Retina (tissue), 1 donor: ENCODE results near the gene CDC14B.
A peak's percentile ranks its signal among the peaks of the same experiment; 100 is the strongest.
"Not testable (repeated sequence)": the region's sequence is repeated elsewhere in the genome, so short reads cannot be mapped to it uniquely, and the experiment has no call there.

Source experiments
- DNase-seq: peaks from one replicate; pipeline ENCODE4 v3.0.0-alpha.2; 2016

The CDC14B gene

GRCh38 chr9:96619491-96620180 is at the start of gene CDC14B:
Gene CDC14B, minus strand, starts transcription at chr9:96619843. Its CDS starts 465 bp downstream, at chr9:96619378.
- DNase-seq, result peak; percentile 81

- no peak for DNase-seq
Measured at GRCh38 chr9:96668868-96669534, 49.4 kb upstream of the CDC14B start.

- DNase-seq, result no peak
Measured at GRCh38 chr9:96667363-96667728, 47.7 kb upstream of the CDC14B start.

DNA sequence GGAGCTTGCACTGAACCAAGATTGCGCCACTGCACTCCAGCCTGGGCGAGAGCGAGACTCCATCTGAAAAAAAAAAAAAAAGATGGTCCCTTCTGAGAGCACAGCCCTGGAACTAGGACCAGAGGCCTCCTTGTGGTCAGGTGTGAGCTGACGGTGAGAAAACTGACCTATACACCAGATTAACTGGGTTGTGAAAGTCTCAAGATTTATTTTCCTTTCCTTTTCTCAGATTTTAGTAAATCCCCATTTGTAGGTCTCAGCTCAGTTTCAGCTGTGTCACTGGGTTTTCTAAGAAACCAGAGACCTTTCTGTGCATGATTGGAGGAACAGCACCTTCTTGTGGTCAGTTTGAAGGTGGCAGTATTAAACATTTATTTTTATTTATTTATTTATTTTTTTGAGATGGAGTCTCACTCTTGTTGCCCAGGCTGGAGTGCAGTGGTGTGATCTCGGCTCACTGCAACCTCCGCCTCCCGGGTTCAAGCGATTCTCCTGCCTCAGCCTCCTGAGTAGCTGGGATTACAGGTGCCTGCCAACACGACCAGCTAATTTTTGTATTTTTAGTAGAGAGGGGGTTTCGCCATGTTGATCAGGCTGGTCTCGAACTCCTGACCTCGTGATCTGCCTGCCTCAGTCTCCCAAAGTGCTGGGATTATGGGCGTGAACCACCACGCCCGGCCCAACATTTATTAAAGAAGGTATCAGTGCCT is 47.2 kb upstream of the CDC14B start:
- DNase-seq, result peak; percentile 49

GRCh38 chr9:96665789-96666188 is 46.1 kb upstream of the CDC14B start:
- DNase-seq, result no peak

GRCh38 chr9:96663506-96664120 is 44.0 kb upstream of the CDC14B start:
- no peak for DNase-seq

GRCh38 chr9:96661711-96662110 is 42.1 kb upstream of the CDC14B start:
- DNase-seq, result no peak

- DNase-seq, result no peak
Measured at GRCh38 chr9:96660692-96661248, 41.1 kb upstream of the CDC14B start.

DNA sequence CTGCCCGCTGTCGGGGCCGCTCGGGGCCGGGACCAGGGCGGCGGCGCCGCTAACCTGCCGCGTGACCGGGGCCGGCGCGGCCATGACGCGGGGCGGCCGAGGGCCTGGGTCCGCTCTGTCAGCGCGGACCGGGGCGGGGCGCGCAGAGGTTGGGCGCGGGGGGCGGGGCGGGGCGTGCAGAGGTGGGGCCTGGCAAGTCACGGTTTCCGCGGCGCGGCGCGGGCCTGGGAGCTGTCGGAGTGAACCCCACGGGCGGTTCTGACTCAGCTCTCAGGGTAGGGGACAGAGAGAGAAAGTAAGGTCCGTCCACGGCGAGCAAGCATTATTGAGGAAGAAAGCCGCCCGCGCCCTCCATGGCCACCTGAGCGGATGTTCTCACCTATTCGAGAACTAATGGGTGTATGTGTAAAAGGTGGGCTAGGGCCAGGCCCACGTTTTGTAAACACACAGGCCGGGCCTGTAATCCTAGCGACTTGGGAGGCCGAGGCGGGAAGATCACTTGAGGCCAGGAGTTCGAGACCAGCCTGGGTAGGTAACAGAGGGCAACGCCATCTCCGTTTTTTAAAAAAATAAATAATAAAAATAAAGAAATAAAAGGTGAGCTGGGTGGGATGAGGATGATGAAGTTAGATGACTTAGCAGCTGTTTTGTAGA is 35.7 kb upstream of the CDC14B start, which contains the start of gene PRXL2C:
Gene PRXL2C, minus strand, starts transcription at position 120 of the 654 bp plus-strand sequence. Its CDS starts 36 bp downstream, at position 84.
- DNase-seq, result peak; percentile 61

GRCh38 chr9:96654450-96655197 is 35.0 kb upstream of the CDC14B start:
- peak; percentile 84 for DNase-seq

GRCh38 chr9:96651626-96652025 is 32.0 kb upstream of the CDC14B start:
- DNase-seq, result no peak

- DNase-seq, result no peak
Measured at GRCh38 chr9:96649620-96650324, 30.1 kb upstream of the CDC14B start.

GRCh38 chr9:96646081-96646991 is 26.7 kb upstream of the CDC14B start:
- DNase-seq, result no peak

- DNase-seq, result no peak
Measured at GRCh38 chr9:96644137-96644536, 24.5 kb upstream of the CDC14B start.

DNA sequence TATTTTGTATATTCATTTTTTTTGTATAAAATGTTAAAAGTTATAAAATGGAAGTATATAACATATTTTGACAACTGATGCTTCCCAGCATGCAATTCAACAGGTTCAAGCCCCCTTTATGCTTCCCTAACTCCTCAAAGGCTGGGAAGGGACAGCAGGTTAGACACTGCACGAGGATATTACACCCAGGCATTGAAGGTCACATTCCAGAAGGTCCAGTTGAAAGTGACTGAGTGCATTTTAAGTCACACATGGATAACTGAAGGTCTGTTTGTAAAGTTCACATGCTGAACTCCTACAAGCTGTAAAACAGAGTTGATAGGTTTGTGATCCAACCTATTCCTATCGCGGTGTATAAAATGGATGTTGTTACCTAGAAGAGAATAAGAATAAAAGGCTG is 21.9 kb upstream of the CDC14B start:
- no peak for DNase-seq

DNA sequence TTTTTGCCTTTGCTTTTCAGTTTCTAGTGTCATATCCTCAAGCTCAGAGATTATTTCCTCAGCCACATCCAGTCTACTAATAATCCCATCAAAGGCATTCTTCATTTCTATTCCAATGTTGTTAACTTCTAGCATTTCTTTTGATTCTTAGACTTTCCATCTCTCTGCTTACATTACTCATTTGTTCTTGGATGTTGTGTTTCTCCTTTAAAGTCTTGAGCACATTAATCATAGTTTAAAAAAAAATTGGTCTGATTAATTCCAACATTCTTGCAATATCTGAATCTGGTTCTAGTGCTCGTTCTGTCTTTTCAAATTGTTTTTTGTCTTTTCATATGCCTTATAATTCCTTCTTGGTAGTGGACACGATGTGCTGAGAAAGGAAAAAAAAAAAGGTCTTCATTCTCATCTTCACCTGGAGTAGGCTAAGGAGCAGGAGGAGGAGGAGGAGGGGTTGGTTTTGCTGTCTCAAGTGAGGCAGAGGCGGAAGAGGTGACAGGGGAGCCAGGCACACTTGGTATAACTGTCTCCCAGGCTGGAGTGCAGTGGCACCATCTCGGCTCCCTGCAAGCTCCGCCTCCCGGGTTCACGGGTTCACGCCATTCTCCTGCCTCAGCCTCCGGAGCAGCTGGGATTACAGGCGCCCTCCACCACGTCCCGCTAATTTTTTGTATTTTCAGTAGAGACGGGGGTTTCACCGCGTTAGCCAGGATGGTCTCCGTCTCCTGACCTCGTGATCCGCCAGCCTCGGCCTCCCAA is 19.1 kb upstream of the CDC14B start:
- no peak for DNase-seq

DNA sequence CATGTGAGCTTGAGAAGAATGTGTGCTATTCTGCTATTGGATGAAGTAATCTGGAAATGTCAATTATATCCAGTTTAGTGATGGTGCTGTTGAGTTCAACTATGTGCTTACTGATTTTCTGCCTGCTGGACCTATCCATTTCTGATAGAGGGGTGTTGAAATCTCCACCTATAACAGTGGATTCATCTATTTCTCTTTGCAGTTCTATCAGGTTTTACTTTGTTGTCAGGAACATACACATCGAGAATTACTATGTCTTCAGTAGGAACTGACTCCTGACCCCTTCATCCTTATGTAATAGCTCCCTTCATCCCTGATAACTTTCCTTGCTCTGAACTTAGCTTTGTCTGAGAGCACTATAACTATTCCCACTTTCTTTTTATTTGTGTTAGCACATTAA is 16.7 kb upstream of the CDC14B start:
- no peak for DNase-seq

GRCh38 chr9:96633579-96633978 is 13.9 kb upstream of the CDC14B start:
- DNase-seq, result not testable (repeated sequence)

GRCh38 chr9:96626912-96627311 is 7.3 kb upstream of the CDC14B start:
- DNase-seq, result no peak
